ENCODE measurements around the gene ENPP3. TPM values are rescaled to one million over a fixed set of nuclear protein-coding genes. Genes with fewer than 3 reads are reported as not detected.

The ENPP3 gene
- polyA plus RNA-seq, 1 donor from 2014 or later, result 0.50 TPM

- Histone ChIP-seq H3K36me3 (ENCODE audit: insufficient read depth, low read length) (no peaks in the 10 kb centered on the region), H3K9me2 (ENCODE audit: insufficient read depth, low read length) (no peaks in the 10 kb centered on the region), H2AFZ (ENCODE audit: low read depth, low read length) (no peak overlapping the region), H3K9ac (ENCODE audit: low read length) (no peak overlapping the region), H3K9me3 (ENCODE audit: low read length) (no peaks in the 10 kb centered on the region), H3K79me2 (replicated peaks; ENCODE audit: insufficient read depth, low read length) (no peaks in the 10 kb centered on the region), H3K4me3 (ENCODE audit: low read length) (no peak overlapping the region), H4K20me1 (ENCODE audit: insufficient read depth) (no peaks in the 10 kb centered on the region), H3F3A (ENCODE audit: insufficient read depth, low read length, poor library complexity, severe bottlenecking) (no peaks in the 10 kb centered on the region), H3K27me3 (ENCODE audit: insufficient read depth, low read depth, low read length) (no peaks in the 10 kb centered on the region), H3K4me2 (ENCODE audit: low read length) (no peak overlapping the region), H3K27ac (ENCODE audit: low read length) (no peak overlapping the region)
- TF ChIP-seq CTCF (IDR thresholded peaks at IDR 0.05; ENCODE audit: poor library complexity, severe bottlenecking) (no peak), EZH2 (IDR thresholded peaks at IDR 0.05; ENCODE audit: borderline replicate concordance, insufficient read depth, low read length, poor library complexity, severe bottlenecking) (no peak), RAD21 (conservative IDR thresholded peaks at IDR 0.05) (no peak), SMC3 (conservative IDR thresholded peaks at IDR 0.05; ENCODE audit: poor library complexity) (no peak), EP300 (conservative IDR thresholded peaks at IDR 0.05; ENCODE audit: poor library complexity, severe bottlenecking) (no peak), MXI1 (conservative IDR thresholded peaks at IDR 0.05; ENCODE audit: poor library complexity, severe bottlenecking) (no peak), REST (IDR thresholded peaks at IDR 0.05; ENCODE audit: borderline replicate concordance) (no peak), POLR2AphosphoS5 (IDR thresholded peaks at IDR 0.05) (no peak), TAF1 (IDR thresholded peaks at IDR 0.05; ENCODE audit: low read depth) (no peak)
These were observed 36.1 kb downstream of the ENPP3 start for GRCh38 chr6:131673184-131673583.

- H3K9me3 ChIP-seq (ENCODE audit: low read length), result no peaks in the 10 kb centered on the region
- no peaks in the 10 kb centered on the region for H3K36me3 ChIP-seq (ENCODE audit: insufficient read depth, low read length)
- H3K9me2 ChIP-seq (ENCODE audit: insufficient read depth, low read length), result no peaks in the 10 kb centered on the region
- no peak overlapping the region for H2AFZ ChIP-seq (ENCODE audit: low read depth, low read length)
- no peaks in the 10 kb centered on the region for H3F3A ChIP-seq (ENCODE audit: insufficient read depth, low read length, poor library complexity, severe bottlenecking)
- H3K27me3 ChIP-seq (ENCODE audit: insufficient read depth, low read depth, low read length), result no peaks in the 10 kb centered on the region
- no peak overlapping the region for H3K4me2 ChIP-seq (ENCODE audit: low read length)
- no peaks in the 10 kb centered on the region for H4K20me1 ChIP-seq (ENCODE audit: insufficient read depth)
- H3K27ac ChIP-seq (ENCODE audit: low read length), result no peak overlapping the region
- TF ChIP-seq TAF1 (IDR thresholded peaks at IDR 0.05; ENCODE audit: low read depth) (no peak), SMC3 (conservative IDR thresholded peaks at IDR 0.05; ENCODE audit: poor library complexity) (no peak), POLR2AphosphoS5 (IDR thresholded peaks at IDR 0.05) (no peak), REST (IDR thresholded peaks at IDR 0.05; ENCODE audit: borderline replicate concordance) (no peak), RAD21 (conservative IDR thresholded peaks at IDR 0.05) (no peak), EZH2 (IDR thresholded peaks at IDR 0.05; ENCODE audit: borderline replicate concordance, insufficient read depth, low read length, poor library complexity, severe bottlenecking) (no peak), CTCF (IDR thresholded peaks at IDR 0.05; ENCODE audit: poor library complexity, severe bottlenecking) (no peak), MXI1 (conservative IDR thresholded peaks at IDR 0.05; ENCODE audit: poor library complexity, severe bottlenecking) (no peak), EP300 (conservative IDR thresholded peaks at IDR 0.05; ENCODE audit: poor library complexity, severe bottlenecking) (no peak)
- no peak overlapping the region for H3K9ac ChIP-seq (ENCODE audit: low read length)
- H3K79me2 ChIP-seq (replicated peaks; ENCODE audit: insufficient read depth, low read length), result no peaks in the 10 kb centered on the region
- H3K4me3 ChIP-seq (ENCODE audit: low read length), result no peak overlapping the region
These were observed 41.3 kb downstream of the ENPP3 start for GRCh38 chr6:131678442-131678841.
